Thoracic aorta (tissue), 2 donors: ENCODE measurements around the gene EXD2. TPM values are rescaled to one million over a fixed set of nuclear protein-coding genes. Genes with fewer than 3 reads are reported as not detected.

Source experiments
- ATAC-seq: fragments of 150-250 bp; one replicate; pipeline ENCODE4 v1.8.0; 2017; ENCODE audit warnings: low read depth; ENCODE audit not compliant: insufficient number of reproducible peaks, low FRiP score
- DNase-seq: peaks from one replicate; pipeline ENCODE4 v3.0.0-alpha.2; 2020; ENCODE audit warnings: low spot score
- H3K27ac ChIP-seq, 2 donors: fragments of 200-600 bp; sonication (generic); 1 replicate in 1 of 2; 2 replicates in 1 of 2; pipeline ENCODE4 v1.5.1; 2016; ENCODE audit warnings: mild to moderate bottlenecking in 2 of 2, moderate library complexity in 2 of 2
- H3K27me3 ChIP-seq: fragments of 200-600 bp; sonication (generic); replicated peaks from 2 replicates; pipeline ENCODE4 v1.6.0; 2016; ENCODE audit warnings: mild to moderate bottlenecking; ENCODE audit not compliant: insufficient read depth
- H3K36me3 ChIP-seq: fragments of 200-600 bp; sonication (generic); one replicate; pipeline ENCODE4 v1.5.1; 2016
- H3K4me1 ChIP-seq, 2 donors: fragments of 200-600 bp; sonication (generic); 1 replicate in 1 of 2; 2 replicates in 1 of 2; pipeline versions ENCODE4 v1.5.1 to v1.6.0; 2016; ENCODE audit warnings: low read depth in 2 of 2, mild to moderate bottlenecking in 1 of 2; ENCODE audit not compliant: control insufficient read depth in 1 of 2
- H3K4me3 ChIP-seq: fragments of 200-600 bp; sonication (generic); 2 replicates; pipeline ENCODE4 v1.5.1; 2016; ENCODE audit warnings: mild to moderate bottlenecking
- H3K9me3 ChIP-seq: fragments of 200-600 bp; sonication (generic); 2 replicates; pipeline ENCODE4 v1.5.1; 2016
- total RNA-seq, 2 donors: library from RNA; depleted of rRNA; stranded (reverse); fragments of >200 nt; gene quantifications; one replicate each; pipeline versions ENCODE4 v1.1.0 to v1.2.3, GENCODE V29; 2016
- TF ChIP-seq, protein P1 (sequence below): fragments of 200-600 bp; sonication (generic); IDR thresholded peaks from one replicate; pipeline ENCODE4 v1.5.1; 2019; ENCODE audit warnings: antibody characterized with exemption

EXD2 gene
- total RNA-seq, 2 donors from 2014 or later = 10.4 to 10.9 TPM

DNA sequence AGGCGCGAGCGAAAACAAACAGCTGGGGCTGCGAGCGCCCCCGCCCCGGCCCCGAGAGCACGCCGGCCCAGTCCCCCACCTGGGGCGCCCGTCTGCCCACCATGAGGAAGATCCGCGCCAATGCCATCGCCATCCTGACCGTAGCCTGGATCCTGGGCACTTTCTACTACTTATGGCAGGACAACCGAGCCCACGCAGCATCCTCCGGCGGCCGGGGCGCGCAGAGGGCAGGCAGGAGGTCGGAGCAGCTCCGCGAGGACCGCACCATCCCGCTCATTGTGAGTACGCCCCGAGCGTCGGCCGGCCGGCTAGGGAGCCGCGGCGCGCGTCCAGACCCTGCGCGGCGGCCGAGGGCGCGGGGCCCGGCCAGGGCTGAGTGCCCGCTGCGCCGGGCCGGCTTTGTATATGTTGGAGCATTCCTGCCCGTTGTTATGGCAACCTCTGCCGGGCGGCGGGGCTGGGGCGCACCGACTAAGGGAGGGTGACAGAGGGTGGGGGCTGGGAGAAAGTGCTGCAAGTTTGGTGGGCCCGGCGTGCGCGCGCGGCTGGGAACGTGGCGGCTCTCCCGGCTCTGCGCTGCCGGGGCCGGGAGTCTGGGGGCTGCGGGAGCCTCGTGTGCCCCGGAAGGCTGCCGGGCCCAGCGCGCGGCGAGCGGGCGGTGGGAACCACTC lies 69.0 kb downstream of the EXD2 start:
- Histone ChIP-seq H3K4me3 (peak overlapping the region; percentile 75), H3K27ac (peak overlapping the region in 1 of 2 donors; percentile 21), H3K9me3 (no peaks in the 10 kb centered on the region), H3K27me3 (no peaks in the 10 kb centered on the region), H3K4me1 (peaks cover 12 to 49% of the 10 kb centered on the region in 2 donors), H3K36me3 (no peaks in the 10 kb centered on the region)
- ATAC-seq = no peak
- DNase-seq = no peak
- TF ChIP-seq, protein P1, sequence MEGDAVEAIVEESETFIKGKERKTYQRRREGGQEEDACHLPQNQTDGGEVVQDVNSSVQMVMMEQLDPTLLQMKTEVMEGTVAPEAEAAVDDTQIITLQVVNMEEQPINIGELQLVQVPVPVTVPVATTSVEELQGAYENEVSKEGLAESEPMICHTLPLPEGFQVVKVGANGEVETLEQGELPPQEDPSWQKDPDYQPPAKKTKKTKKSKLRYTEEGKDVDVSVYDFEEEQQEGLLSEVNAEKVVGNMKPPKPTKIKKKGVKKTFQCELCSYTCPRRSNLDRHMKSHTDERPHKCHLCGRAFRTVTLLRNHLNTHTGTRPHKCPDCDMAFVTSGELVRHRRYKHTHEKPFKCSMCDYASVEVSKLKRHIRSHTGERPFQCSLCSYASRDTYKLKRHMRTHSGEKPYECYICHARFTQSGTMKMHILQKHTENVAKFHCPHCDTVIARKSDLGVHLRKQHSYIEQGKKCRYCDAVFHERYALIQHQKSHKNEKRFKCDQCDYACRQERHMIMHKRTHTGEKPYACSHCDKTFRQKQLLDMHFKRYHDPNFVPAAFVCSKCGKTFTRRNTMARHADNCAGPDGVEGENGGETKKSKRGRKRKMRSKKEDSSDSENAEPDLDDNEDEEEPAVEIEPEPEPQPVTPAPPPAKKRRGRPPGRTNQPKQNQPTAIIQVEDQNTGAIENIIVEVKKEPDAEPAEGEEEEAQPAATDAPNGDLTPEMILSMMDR = no peak

DNA sequence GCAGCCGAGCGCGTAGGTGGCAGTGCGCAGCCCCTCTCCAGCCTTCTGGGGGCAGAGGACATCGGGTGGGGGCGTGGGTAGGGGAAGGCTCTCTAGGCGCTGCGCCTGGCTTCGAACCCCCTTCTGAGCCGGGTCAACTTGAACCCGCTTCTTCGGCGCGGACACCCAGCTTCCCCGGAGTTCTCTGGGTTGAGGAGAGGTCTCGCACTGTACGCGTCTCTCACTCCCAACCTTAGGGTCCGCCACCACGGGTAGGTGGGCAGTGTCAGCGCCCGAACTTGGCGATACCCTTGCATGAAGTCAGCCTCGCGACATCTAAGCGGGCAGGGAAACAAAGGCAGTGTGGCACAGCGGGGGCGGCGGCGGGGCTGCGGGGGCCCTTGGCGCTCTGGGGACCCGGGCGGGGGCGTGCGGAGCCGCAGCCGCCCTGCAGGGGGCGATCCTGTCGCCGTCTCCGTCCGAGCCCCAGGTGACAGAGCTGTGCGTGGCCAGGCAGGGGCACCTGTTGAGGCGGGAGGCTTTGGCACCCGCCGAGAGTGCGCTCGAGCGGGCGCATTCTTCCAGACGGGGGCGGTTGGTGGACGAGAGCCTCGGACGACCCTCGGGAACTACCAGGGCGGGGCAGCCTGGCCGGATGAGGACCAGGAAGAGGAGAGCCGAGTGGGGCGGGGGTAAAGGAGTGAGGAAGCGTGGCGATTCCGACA lies 69.7 kb downstream of the EXD2 start:
- peak overlapping the region; percentile 75 for H3K4me3 ChIP-seq
- no peaks in the 10 kb centered on the region for H3K27me3 ChIP-seq
- H3K4me1 ChIP-seq = peaks cover 12 to 49% of the 10 kb centered on the region in 2 donors
- ATAC-seq = no peak
- no peak for DNase-seq
- H3K9me3 ChIP-seq = no peaks in the 10 kb centered on the region
- no peaks in the 10 kb centered on the region for H3K36me3 ChIP-seq
- peak overlapping the region in 1 of 2 donors; percentile 21 for H3K27ac ChIP-seq
- TF ChIP-seq, protein P1 = peak; percentile 73

DNA sequence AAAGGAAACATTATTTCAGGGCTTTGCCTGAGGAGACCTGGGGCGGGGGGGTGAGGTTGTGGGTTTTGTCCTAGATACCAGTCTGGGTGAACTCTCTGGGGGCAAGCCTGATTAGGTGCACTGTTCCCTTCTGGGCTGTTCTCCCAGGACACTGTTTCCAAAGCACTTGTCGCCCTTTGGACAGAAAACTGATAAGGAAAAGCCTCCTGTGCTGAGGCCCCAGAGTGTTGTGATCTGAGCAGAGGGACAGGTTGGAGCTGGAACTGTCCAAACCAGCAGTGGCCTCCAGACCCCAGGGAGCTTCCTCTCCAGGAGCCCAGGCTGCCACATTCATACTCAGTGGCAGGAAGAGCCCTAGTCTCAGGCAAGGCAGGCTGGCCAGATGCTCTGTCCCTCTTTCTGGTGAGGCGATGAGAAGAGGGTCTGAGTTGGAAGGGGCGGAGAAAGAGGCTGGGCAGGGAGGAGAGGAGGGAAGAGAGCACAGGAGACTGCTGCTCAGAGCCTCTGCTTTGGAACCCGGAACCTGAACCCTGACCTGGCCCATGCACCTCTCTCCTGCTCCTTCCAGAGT lies 70.5 kb downstream of the EXD2 start:
- Histone ChIP-seq H3K27me3 (no peaks in the 10 kb centered on the region), H3K4me3 (peak overlapping the region; percentile 75), H3K4me1 (peaks cover 12 to 49% of the 10 kb centered on the region in 2 donors), H3K27ac (peak overlapping the region; percentile 21 to 49), H3K36me3 (no peaks in the 10 kb centered on the region), H3K9me3 (no peaks in the 10 kb centered on the region)
- ATAC-seq (no peak), DNase-seq (no peak)
- TF ChIP-seq, protein P1 = no peak

DNA sequence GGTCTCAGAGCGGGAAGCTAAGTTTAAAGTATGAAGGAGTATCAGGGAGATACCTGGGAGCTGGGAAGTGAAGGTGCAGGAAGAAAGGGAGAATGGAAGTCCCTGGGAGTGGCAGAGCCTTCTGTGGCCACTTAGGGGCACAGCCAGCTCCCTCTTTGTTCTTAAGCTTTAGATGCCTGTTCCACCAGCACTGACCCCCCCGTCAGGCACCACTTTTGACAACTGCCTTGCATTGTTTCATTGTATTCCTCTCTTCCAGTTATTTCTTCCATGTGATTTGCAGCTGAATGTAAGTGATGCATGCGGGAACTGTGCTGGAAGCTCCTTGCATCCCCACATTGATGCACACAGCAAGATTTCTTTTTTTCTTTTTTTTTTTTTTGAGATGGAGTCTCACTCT lies 71.2 kb downstream of the EXD2 start:
- Histone ChIP-seq H3K27ac (peak overlapping the region; percentile 49 to 60), H3K9me3 (no peaks in the 10 kb centered on the region), H3K4me1 (peaks cover 12 to 49% of the 10 kb centered on the region in 2 donors), H3K27me3 (no peaks in the 10 kb centered on the region), H3K4me3 (no peak overlapping the region), H3K36me3 (no peaks in the 10 kb centered on the region)
- TF ChIP-seq, protein P1 = no peak
- ATAC-seq = no peak
- DNase-seq = no peak

DNA sequence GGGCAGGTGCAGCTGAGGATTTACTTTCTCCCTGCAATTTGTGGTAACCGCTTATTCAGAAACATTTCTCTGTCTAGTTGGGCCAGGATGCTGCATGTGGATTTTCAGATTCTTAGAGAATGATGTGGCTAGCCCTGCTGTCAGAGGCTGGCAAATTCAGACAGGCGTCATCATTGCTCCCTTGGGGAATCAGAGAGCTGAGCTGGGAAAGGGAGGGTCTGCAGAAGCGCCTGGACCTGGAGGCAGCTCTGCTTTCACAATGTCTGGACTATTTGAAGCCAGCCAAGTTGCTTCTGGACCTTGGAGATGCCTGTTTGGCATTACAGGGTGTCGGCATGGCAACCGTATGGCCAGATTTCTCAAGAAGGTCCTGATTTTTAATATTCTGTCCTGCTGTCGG lies 72.1 kb downstream of the EXD2 start:
- H3K4me3 ChIP-seq = peak overlapping the region; percentile 27
- peaks cover 12 to 54% of the 10 kb centered on the region in 2 donors for H3K4me1 ChIP-seq
- peak; percentile 75 for DNase-seq
- H3K36me3 ChIP-seq = no peaks in the 10 kb centered on the region
- H3K27me3 ChIP-seq = no peaks in the 10 kb centered on the region
- no peaks in the 10 kb centered on the region for H3K9me3 ChIP-seq
- TF ChIP-seq, protein P1 = no peak
- ATAC-seq = peak; percentile 82
- H3K27ac ChIP-seq = peak overlapping the region; percentile 60 to 70
